ENCODE measurements around the gene RAB4A.

The RAB4A gene

GRCh38 chr1:229243638-229244037, 27.3 kb upstream of the RAB4A start:
- FAIRE-seq: no peak
- no peak for DNase-seq (ENCODE audit: low spot score)

- no peak for FAIRE-seq
- no peak for DNase-seq (ENCODE audit: low spot score)
Observed at GRCh38 chr1:229244091-229244490, 26.8 kb upstream of the RAB4A start.

- FAIRE-seq: no peak
- DNase-seq (ENCODE audit: low spot score): no peak
Observed at GRCh38 chr1:229247871-229248270, 23.0 kb upstream of the RAB4A start.

GRCh38 chr1:229248821-229249817, 21.8 kb upstream of the RAB4A start:
- FAIRE-seq: no peak
- no peak for DNase-seq (ENCODE audit: low spot score)

GRCh38 chr1:229249854-229250644, 20.9 kb upstream of the RAB4A start:
- no peak for DNase-seq (ENCODE audit: low spot score)
- FAIRE-seq: no peak

- FAIRE-seq: no peak
- DNase-seq (ENCODE audit: low spot score): no peak
Observed at GRCh38 chr1:229251185-229251584, 19.7 kb upstream of the RAB4A start.

GRCh38 chr1:229252228-229252984, 18.5 kb upstream of the RAB4A start:
- FAIRE-seq (no peak), DNase-seq (ENCODE audit: low spot score) (no peak)

- FAIRE-seq (no peak), DNase-seq (ENCODE audit: low spot score) (no peak)
Observed at GRCh38 chr1:229253151-229253974, 17.5 kb upstream of the RAB4A start.

- FAIRE-seq (no peak), DNase-seq (ENCODE audit: low spot score) (no peak)
Observed at GRCh38 chr1:229254910-229255541, 15.9 kb upstream of the RAB4A start.

GRCh38 chr1:229258031-229258756, 12.7 kb upstream of the RAB4A start:
- FAIRE-seq (no peak), DNase-seq (ENCODE audit: low spot score) (peak; percentile 63)

- DNase-seq (ENCODE audit: low spot score): no peak
- no peak for FAIRE-seq
Observed at GRCh38 chr1:229258757-229259060, 12.2 kb upstream of the RAB4A start.

- no peak for DNase-seq (ENCODE audit: low spot score)
- FAIRE-seq: no peak
Observed at GRCh38 chr1:229260297-229260696, 10.6 kb upstream of the RAB4A start.

GRCh38 chr1:229262239-229262638, 8.7 kb upstream of the RAB4A start:
- FAIRE-seq (no peak), DNase-seq (ENCODE audit: low spot score) (no peak)

GRCh38 chr1:229263254-229263653, 7.7 kb upstream of the RAB4A start:
- FAIRE-seq (no peak), DNase-seq (ENCODE audit: low spot score) (no peak)

- DNase-seq (ENCODE audit: low spot score): no peak
- no peak for FAIRE-seq
Observed at GRCh38 chr1:229264068-229264467, 6.8 kb upstream of the RAB4A start.

GRCh38 chr1:229264487-229264886, 6.4 kb upstream of the RAB4A start:
- DNase-seq (ENCODE audit: low spot score) (no peak), FAIRE-seq (no peak)

- DNase-seq (ENCODE audit: low spot score) (no peak), FAIRE-seq (no peak)
Observed at GRCh38 chr1:229266274-229266673, 4.6 kb upstream of the RAB4A start.

GRCh38 chr1:229266832-229267500, 3.9 kb upstream of the RAB4A start:
- DNase-seq (ENCODE audit: low spot score) (no peak), FAIRE-seq (no peak)

GRCh38 chr1:229268505-229268904, 2.4 kb upstream of the RAB4A start:
- DNase-seq (ENCODE audit: low spot score): no peak
- no peak for FAIRE-seq

All from urothelium cell line (cell line).